Stimulated activated CD8-positive, alpha-beta memory T cell treated with anti-CD3 and anti-CD28 coated beads, Interleukin-7, amount 100 ng/mL, for 4 hours (primary cell): ENCODE data around the gene NME7.
"Not testable (repeated sequence)": the region's sequence is repeated elsewhere in the genome, so short reads cannot be mapped to it uniquely, and the experiment has no call there.

Experiments used
- DNase-seq, 2 donors: peaks; one replicate each; pipeline ENCODE4 v3.0.0-alpha.2; 2020; ENCODE audit warnings: low read depth in 2 of 2

The NME7 gene

DNA sequence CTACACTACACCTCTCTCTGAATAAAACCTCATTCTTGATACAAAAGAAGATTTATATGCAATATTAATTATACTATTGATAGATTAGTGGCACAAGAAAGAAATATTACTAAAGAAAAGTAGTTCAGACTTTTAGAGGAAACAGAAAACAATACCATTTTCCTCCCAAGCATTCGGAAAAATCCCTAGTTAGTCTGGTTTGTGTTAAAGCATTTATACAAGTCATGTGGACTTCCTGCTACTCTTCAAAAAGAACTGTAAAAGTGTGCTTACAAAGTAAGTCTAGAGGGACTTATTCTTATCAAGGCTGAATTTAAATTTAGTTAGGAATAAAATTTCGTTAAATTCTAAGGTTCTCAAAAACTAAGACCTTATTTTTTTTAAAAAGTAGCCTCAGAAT is 132.0 kb downstream of the NME7 start:
- DNase-seq: no peak

DNA sequence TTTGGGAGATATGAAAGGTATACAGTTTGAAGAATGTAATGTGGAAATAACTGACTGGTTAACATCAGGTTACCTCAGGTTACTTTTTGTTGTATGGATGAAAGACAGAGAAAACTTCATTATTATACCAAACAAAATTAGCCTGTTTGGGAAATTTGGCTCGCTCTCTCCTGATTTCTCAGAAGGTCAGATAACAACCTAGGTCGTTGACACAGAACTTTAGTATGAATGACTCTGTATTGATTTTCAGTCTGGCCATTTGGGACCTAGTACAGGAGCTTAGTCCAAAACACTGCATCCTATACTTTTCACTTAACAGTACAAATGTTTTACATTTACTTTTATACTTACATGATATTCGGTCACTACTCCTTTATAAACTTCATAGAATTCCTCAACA is 132.8 kb downstream of the NME7 start:
- DNase-seq: no peak

GRCh38 chr1:169217636-169218035 is 150.0 kb downstream of the NME7 start:
- no peak for DNase-seq

- DNase-seq: no peak
Observed at GRCh38 chr1:169214598-169214997, 153.0 kb downstream of the NME7 start.

GRCh38 chr1:169212088-169212487 is 155.5 kb downstream of the NME7 start:
- no peak for DNase-seq

DNA sequence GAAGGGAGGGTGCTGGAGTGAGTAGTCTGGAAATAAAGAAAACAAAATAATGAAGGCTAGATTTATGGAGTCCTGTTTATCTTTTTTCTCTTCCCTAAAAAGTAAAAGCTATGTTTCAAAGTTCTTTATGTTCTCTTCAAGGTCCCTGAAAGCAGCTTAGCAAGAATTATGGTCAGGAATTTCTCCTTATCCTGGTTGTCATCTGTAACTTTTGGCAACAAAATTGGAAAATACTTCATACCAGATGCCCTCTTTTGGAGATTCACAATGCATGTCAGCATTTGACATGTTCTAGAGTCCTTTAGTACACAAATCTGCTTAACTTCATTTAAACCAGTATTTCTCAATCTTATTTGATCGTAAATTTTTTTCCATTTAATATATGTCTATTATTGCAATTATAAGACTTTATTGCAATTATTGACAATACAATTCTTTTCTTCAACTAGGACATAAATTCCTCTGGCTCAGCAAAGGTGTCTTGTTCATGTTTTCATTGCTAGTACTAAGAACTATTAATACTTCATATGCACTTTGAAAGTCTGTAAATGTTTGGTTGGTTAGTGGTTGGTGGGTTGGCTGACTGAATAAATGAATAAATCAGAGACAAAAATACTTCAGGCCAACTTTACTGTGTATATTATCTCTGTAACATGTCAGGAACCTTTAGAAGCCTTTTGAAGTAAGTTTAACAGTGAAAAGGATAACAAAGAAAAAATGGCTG is 159.6 kb downstream of the NME7 start:
- no peak for DNase-seq

DNA sequence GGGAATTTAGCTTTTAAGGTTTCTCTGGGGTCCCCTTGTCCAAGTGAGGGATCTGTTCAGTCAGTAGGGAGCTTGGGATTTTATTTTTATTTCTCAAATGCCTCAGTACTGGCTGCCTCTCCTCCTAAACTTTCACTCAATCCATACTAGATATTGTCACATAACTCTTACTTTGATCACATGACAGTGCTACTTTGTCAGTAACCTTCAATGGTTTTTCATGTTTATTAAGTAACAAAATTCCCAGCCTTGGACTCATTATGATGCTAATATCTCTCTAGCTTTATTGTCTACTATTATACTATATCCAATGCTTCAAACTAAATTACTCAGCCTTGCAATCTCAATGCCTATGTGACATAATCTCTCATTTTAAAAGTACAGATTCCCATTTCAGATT is 163.4 kb downstream of the NME7 start:
- no peak for DNase-seq

DNA sequence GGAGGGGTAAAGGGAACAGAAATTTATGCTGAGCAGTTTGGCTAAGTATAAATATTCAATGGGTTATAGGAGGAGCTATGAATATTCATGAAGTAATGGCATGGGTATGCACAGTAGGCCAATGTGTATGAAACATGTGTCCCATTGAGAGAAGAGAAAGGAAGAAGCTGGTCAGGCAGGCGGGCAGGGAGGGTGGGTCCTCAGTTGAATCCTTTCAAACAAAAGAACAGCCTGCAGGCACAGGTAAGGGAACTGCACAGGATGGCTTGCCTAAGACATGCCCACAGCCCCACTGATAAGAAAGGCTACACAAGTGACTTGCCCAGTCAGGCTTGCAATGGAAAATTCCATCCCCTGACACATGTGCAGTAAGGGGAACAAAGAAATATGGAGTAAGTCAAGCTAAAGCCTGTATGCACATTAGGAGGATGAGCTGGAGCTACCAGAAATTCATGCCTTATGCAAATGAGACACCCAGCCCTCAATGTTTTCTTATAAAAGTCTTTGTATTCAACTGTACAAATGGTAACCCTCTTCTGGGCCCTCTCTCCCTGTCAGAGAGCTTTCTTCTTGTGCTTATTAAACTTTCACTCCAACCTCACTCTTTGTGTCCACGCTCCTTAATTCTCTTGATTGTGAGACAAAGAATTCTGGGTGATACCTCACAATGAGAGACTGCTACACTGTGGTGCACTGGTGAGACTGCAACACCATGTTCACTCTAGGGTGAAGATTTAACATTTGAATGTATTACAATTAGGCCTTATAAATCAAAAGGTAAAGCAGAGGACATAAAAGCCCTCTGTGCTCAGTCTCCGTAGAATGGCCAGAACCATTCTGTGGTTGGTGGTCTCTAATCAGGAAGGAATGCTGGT is 164.6 kb downstream of the NME7 start:
- no peak for DNase-seq

GRCh38 chr1:169201084-169201619 is 166.4 kb downstream of the NME7 start:
- DNase-seq: no peak

DNA sequence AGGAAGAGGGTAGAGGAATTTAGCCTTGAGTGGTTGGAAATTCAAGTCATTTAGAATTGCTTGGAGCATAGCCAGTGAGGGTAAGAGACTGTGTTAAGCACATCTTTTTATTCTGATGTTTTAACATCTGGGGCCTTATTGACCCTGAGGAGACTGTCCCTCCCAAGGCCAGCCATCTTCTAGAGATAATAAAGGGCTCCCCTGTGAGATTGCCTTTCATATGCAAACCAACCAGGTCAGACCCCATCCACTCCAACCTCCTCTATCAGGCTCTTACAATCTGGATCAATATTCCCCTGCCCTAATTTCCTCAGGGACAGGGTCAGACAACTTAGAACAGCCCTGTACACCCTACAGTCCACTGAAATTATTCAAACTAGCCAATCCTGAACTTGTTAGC is 167.3 kb downstream of the NME7 start:
- DNase-seq: no peak

DNA sequence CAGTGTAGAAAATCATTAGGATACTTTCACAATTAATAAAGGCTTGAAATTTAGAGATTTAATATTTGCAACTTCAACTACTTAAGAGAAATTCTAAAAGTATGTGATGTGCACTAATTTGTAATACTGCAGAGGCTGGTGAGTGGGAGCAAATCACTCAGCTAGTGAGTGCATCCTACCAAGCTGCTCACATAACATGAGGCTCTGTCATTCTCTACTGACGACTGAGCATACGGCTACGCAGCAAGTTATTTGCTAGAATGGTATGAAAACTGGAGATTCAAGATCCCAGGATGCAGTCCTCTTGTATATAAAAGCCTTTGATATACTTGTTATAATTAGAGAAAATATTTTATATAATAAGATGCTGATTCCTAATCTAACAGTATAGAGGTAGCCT is 171.0 kb downstream of the NME7 start:
- DNase-seq: no peak

GRCh38 chr1:169196161-169196560 is 171.4 kb downstream of the NME7 start:
- DNase-seq: no peak

DNA sequence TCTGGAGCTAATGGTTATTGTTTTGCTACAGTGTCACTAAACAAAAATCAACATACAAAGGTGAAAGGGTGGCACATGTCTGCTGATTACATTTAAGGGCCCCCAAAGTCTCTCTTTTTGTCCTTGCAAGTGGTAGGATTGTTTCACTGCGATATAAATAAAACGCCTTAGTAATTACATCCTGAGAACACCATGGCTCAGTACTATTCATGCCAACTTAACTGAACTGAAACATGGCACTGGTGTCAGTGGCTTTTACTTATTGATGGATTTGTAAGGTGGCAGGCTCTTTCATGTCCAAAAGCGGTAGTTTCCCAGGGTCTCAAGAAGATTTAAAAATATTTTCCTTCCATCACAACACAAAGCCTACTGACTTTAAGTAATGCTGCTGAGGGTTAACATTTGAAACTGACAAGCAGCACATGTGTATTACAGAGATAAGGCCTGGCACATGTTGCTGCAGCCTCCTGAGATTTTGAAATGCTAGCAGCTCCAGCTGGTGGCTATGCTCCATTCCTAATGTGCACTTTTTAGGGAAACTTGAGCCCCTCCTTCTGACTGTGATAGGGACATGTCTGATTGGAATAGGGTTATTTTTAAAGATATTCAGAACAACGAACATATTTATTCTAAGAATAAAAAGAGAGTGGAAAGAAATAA is 174.3 kb downstream of the NME7 start:
- DNase-seq: no peak

GRCh38 chr1:169186106-169186505 is 181.5 kb downstream of the NME7 start:
- DNase-seq: no peak

- no peak for DNase-seq
Observed at GRCh38 chr1:169184812-169185211, 182.8 kb downstream of the NME7 start.

GRCh38 chr1:169180174-169180573 is 187.4 kb downstream of the NME7 start:
- no peak for DNase-seq

GRCh38 chr1:169179431-169179830 is 188.2 kb downstream of the NME7 start:
- DNase-seq: not testable (repeated sequence)

GRCh38 chr1:169175461-169175860 is 192.1 kb downstream of the NME7 start:
- no peak for DNase-seq

DNA sequence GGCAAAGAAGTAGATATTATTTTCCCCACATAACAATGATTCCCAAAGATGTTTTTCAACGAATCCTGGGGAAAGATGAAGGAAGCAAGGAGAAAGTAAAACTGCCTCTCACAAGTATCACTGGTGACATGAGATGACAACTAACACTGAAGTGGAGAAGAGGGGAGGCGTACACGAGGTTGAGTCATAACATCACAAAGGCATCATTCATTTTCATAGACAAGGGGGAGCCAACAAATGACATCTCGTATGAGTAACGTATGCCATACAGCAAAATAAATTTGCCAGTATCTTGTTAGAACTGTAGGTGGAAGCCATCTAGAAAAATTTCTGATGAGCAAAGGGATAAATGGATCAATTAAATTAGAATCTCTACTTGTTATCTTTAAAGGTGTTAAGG is 204.5 kb downstream of the NME7 start:
- DNase-seq: no peak

DNA sequence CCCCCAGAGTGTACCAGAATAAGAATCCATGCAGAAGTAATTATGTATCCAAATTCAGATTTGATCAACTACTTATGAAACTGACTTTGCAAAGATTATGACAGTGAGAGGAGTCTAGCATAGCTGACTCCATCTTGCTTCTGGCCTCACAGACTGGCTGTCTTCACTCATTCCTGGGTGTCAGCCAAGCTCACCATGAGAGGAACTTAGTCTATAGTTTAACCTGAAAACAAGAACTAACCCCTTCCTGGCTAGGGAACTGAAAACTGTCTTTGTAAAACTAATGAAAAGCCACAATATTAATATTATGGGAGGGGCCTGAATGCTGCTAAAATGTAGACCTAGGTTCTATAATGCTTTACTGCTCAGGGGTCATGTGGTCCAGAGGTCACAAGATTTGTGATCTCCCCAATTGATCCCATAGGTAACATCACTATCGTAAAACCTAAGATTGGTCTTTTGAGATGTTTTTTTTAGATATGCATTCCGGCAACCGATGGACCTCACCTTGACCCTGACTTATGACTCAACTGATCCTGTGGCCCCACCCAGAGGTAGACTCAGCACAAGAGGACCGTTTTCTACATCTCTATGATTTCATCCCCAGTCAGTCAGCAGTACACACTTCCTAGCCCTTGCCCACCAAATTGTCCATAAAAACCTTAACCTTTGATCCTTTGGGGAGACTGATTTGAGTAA is 206.0 kb downstream of the NME7 start:
- DNase-seq: no peak

DNA sequence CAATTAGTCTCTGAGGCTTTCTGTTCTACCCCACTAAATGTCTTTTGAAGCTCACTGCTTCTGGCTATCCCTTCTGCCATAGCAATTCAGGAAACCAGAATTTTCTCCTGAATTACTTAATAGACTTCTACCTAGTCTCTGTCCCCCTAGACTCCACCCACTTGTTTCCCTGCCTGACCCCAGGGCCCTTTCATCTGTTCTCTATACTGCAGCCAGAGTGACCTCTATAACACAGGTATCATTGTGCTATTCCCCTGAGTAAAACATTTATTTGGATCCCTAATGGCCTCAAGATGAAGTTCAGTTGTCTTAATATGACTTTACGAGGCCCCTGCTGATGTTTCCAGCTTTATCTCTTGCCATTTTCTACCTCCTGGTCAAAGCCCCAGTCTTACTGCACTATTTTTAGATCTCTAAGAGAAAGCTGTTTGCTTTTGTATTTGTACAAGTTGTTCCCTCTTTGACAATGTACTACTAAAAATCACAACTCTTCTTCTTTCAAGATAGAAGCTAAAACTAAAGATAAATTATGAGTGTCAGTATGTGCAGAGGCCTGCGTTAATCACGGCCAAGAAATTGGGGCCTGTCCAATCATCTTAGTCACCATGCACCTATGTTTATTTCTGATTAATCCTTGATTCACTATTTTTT is 206.6 kb downstream of the NME7 start:
- DNase-seq: no peak
